ENCODE results near the gene NPR2.

GRCh38 chr9:35854091-35854762, 62.8 kb downstream of the NPR2 start:
- TF ChIP-seq CTCF (IDR thresholded peaks at IDR 0.05) (no peak), ZFX (IDR thresholded peaks at IDR 0.05; ENCODE audit: borderline replicate concordance) (no peak)
